H1 (cell line): Measurements from ENCODE around the gene ZNF644. TPM values are rescaled to one million over a fixed set of nuclear protein-coding genes. Genes with fewer than 3 reads are reported as not detected.

ENCODE experiments used
- CTCF ChIA-PET: fragments of 300-600 bp; sonication (Branson Sonifier 250); formaldehyde crosslinking; loops from one replicate; lab custom pipeline; 2021; ENCODE audit not compliant: partially characterized antibody; lab: Charles Lee
- POLR2A ChIA-PET: fragments of 300-600 bp; sonication (Branson Sonifier 250); formaldehyde crosslinking; loops from one replicate; lab custom pipeline; 2021; ENCODE audit warnings: inconsistent platforms; ENCODE audit not compliant: partially characterized antibody; lab: Charles Lee
- DNase-seq, 2 experiments: peaks; one replicate each; pipeline versions ENCODE4 v3.0.0 to v3.0.0-alpha.2; 2010 to 2022; ENCODE audit warnings: low spot score in 2 of 2, low read depth in 1 of 2, mixed read lengths in 1 of 2
- FAIRE-seq: peaks from 2 replicates; lab custom pipeline; 2011; peaks lifted over from hg19 to GRCh38; lab: Jason Lieb, UNC
- H2AFZ ChIP-seq: 2 replicates; pipeline ENCODE4 v1.8.1; 2012; ENCODE audit warnings: low read length, inconsistent platforms
- H2AK5ac ChIP-seq: 2 replicates; pipeline ENCODE4 v1.6.1; 2013; ENCODE audit warnings: low read depth, low read length
- H2BK120ac ChIP-seq: replicated peaks from 2 replicates; pipeline ENCODE3; 2013; ENCODE audit warnings: low read depth, low read length, inconsistent platforms
- H2BK12ac ChIP-seq: 2 replicates; pipeline ENCODE4 v1.6.1; 2013; ENCODE audit warnings: low read depth, low read length
- H2BK15ac ChIP-seq: 2 replicates; pipeline ENCODE4 v1.6.1; 2013; ENCODE audit warnings: low read length
- H2BK20ac ChIP-seq: 2 replicates; pipeline ENCODE4 v1.6.1; 2013; ENCODE audit warnings: low read length
- H2BK5ac ChIP-seq: 2 replicates; pipeline ENCODE4 v1.6.1; 2013; ENCODE audit warnings: low read depth, low read length
- H3K14ac ChIP-seq: 2 replicates; pipeline ENCODE4 v1.6.1; 2013; ENCODE audit warnings: inconsistent platforms; ENCODE audit not compliant: insufficient read length
- H3K18ac ChIP-seq: 2 replicates; pipeline ENCODE4 v1.6.1; 2013; ENCODE audit warnings: low read length; ENCODE audit errors: extremely low read depth
- H3K23ac ChIP-seq: 2 replicates; pipeline ENCODE4 v1.6.1; 2013; ENCODE audit warnings: inconsistent platforms; ENCODE audit not compliant: insufficient read length
- H3K23me2 ChIP-seq: 2 replicates; pipeline ENCODE4 v1.6.1; 2013; ENCODE audit warnings: low read depth, low read length
- H3K27ac ChIP-seq: 2 replicates; pipeline ENCODE4 v1.6.1; 2011; ENCODE audit warnings: low read depth, low read length, inconsistent platforms
- H3K27me3 ChIP-seq, 4 experiments: replicated peaks in 1 of 4; 1 replicate in 1 of 4; 2 replicates in 3 of 4; pipeline versions ENCODE4 v1.6.1 to v1.8.1; 2011 to 2013; ENCODE audit warnings: low read length in 3 of 4, mild to moderate bottlenecking in 3 of 4, inconsistent platforms in 2 of 4, mixed read lengths in 2 of 4, moderate library complexity in 1 of 4; ENCODE audit not compliant: control insufficient read depth in 3 of 4, insufficient read depth in 3 of 4; ENCODE audit errors: extremely low read depth in 1 of 4
- H3K36me3 ChIP-seq, 4 experiments: 2 replicates each; pipeline versions ENCODE4 v1.6.1 to v1.8.1; 2011 to 2013; ENCODE audit warnings: mild to moderate bottlenecking in 4 of 4, low read length in 3 of 4, moderate library complexity in 2 of 4, control low read depth in 1 of 4, inconsistent platforms in 1 of 4; ENCODE audit not compliant: insufficient read depth in 4 of 4, control insufficient read depth in 2 of 4
- H3K4ac ChIP-seq: replicated peaks from 2 replicates; pipeline ENCODE3; 2013; ENCODE audit warnings: low read length, low read depth, mixed read lengths, inconsistent platforms; ENCODE audit not compliant: insufficient read length
- H3K4me1 ChIP-seq, 4 experiments: replicated peaks in 1 of 4; 1 replicate in 1 of 4; 2 replicates in 3 of 4; pipeline versions ENCODE4 v1.6.1 to v1.8.1; 2011 to 2013; ENCODE audit warnings: low read length in 3 of 4, inconsistent platforms in 2 of 4, mixed read lengths in 1 of 4; ENCODE audit not compliant: insufficient read depth in 4 of 4, control insufficient read depth in 3 of 4
- H3K4me2 ChIP-seq, 2 experiments: 2 replicates each; pipeline versions ENCODE4 v1.6.1 to v1.8.1; 2011 to 2013; ENCODE audit warnings: low read depth in 2 of 2, low read length in 2 of 2, control low read depth in 1 of 2, inconsistent platforms in 1 of 2, mild to moderate bottlenecking in 1 of 2; ENCODE audit not compliant: insufficient read depth in 1 of 2
- H3K4me3 ChIP-seq, 4 experiments: fragments of 200-600, 300-600 bp in 1 of 4; sonication (generic), shearing (Covaris generic), sonication (Bioruptor Twin) in 1 of 4; 2 replicates each; pipeline versions ENCODE4 v1.5.1 to v1.8.1; 2011 to 2016; ENCODE audit warnings: low read length in 4 of 4, low read depth in 3 of 4, control low read depth in 2 of 4, inconsistent platforms in 2 of 4, mild to moderate bottlenecking in 2 of 4, mixed read lengths in 1 of 4, moderate library complexity in 1 of 4; ENCODE audit not compliant: insufficient read depth in 2 of 4; ENCODE audit errors: extremely low read depth in 1 of 4
- H3K56ac ChIP-seq: replicated peaks from 2 replicates; pipeline ENCODE3; 2013; ENCODE audit warnings: low read depth, mild to moderate bottlenecking, mixed read lengths, low read length, inconsistent platforms; ENCODE audit not compliant: insufficient read length
- H3K79me1 ChIP-seq: 2 replicates; pipeline ENCODE4 v1.6.1; 2013; ENCODE audit warnings: low read depth, low read length, control low read depth
- H3K79me2 ChIP-seq, 2 experiments: 2 replicates each; pipeline versions ENCODE4 v1.6.1 to v1.8.1; 2012 to 2013; ENCODE audit warnings: low read length in 2 of 2, mild to moderate bottlenecking in 2 of 2, inconsistent platforms in 1 of 2; ENCODE audit not compliant: insufficient read depth in 2 of 2, control insufficient read depth in 1 of 2
- H3K9ac ChIP-seq, 4 experiments: replicated peaks in 1 of 4; 1 replicate in 1 of 4; 2 replicates in 3 of 4; pipeline versions ENCODE4 v1.6.1 to v1.8.1; 2011 to 2013; ENCODE audit warnings: low read depth in 3 of 4, low read length in 3 of 4, control low read depth in 2 of 4, mild to moderate bottlenecking in 2 of 4, moderate library complexity in 2 of 4, inconsistent platforms in 1 of 4; ENCODE audit errors: extremely low read depth in 1 of 4
- H3K9me3 ChIP-seq, 2 experiments: 2 replicates each; pipeline versions ENCODE4 v1.6.1 to v1.8.1; 2012 to 2013; ENCODE audit warnings: mild to moderate bottlenecking in 2 of 2, moderate library complexity in 2 of 2, control low read depth in 1 of 2, inconsistent platforms in 1 of 2, low read depth in 1 of 2, low read length in 1 of 2, mixed read lengths in 1 of 2; ENCODE audit not compliant: insufficient read depth in 2 of 2
- H4K20me1 ChIP-seq, 2 experiments: replicated peaks in 1 of 2; 2 replicates each; pipeline versions ENCODE3 to v1.8.1; 2011 to 2013; ENCODE audit warnings: inconsistent platforms in 2 of 2, low read length in 2 of 2, mild to moderate bottlenecking in 1 of 2; ENCODE audit not compliant: insufficient read depth in 2 of 2, control insufficient read depth in 1 of 2
- H4K5ac ChIP-seq: 2 replicates; pipeline ENCODE4 v1.6.1; 2013; ENCODE audit warnings: low read length, low read depth, mixed read lengths, inconsistent platforms; ENCODE audit not compliant: insufficient read length
- H4K8ac ChIP-seq: 2 replicates; pipeline ENCODE4 v1.8.0; 2013; ENCODE audit warnings: mild to moderate bottlenecking, moderate library complexity, low read length, inconsistent platforms; ENCODE audit not compliant: insufficient read depth; ENCODE audit errors: extremely low read depth
- H4K91ac ChIP-seq: replicated peaks from 2 replicates; pipeline ENCODE3; 2013; ENCODE audit warnings: low read length, mixed read lengths, inconsistent platforms; ENCODE audit not compliant: insufficient read length
- ATF3 ChIP-seq: IDR thresholded peaks from 2 replicates; pipeline ENCODE4 v1.6.1; 2011; ENCODE audit warnings: low read depth, mild to moderate bottlenecking, low read length; ENCODE audit not compliant: insufficient read depth
- BRCA1 ChIP-seq: IDR thresholded peaks from 2 replicates; pipeline ENCODE4 v1.6.1; 2012; ENCODE audit warnings: low read depth, low read length, improper control_type of control experiment
- CBX5 ChIP-seq: fragments of 300-800, 300-1000 bp; sonication (generic); IDR thresholded peaks from 2 replicates; pipeline ENCODE4 v1.7.1; 2016; ENCODE audit warnings: antibody characterized with exemption, low read length, low read depth
- CHD1 ChIP-seq: IDR thresholded peaks from 2 replicates; pipeline ENCODE4 v1.6.1; 2012; ENCODE audit warnings: low read depth, low read length, improper control_type of control experiment
- CTCF ChIP-seq, 3 experiments: IDR thresholded peaks; 1 replicate in 2 of 3; 2 replicates in 1 of 3; pipeline versions ENCODE4 v1.5.1 to v1.6.1; 2011; ENCODE audit warnings: low read length in 3 of 3, mild to moderate bottlenecking in 3 of 3, inconsistent platforms in 2 of 3, low read depth in 1 of 3, moderate library complexity in 1 of 3; ENCODE audit not compliant: insufficient read depth in 1 of 3; ENCODE audit errors: control extremely low read depth in 1 of 3
- HDAC6 ChIP-seq: IDR thresholded peaks from one replicate; pipeline ENCODE4 v1.7.1; 2012; ENCODE audit warnings: low read depth, mild to moderate bottlenecking, inconsistent platforms, low read length, moderate library complexity
- RXRA ChIP-seq: IDR thresholded peaks from 2 replicates; pipeline ENCODE4 v1.6.1; 2011; ENCODE audit warnings: low read depth, mild to moderate bottlenecking, low read length, moderate library complexity; ENCODE audit not compliant: insufficient read depth
- SIN3A ChIP-seq, 2 experiments: IDR thresholded peaks in 1 of 2; conservative IDR thresholded peaks in 1 of 2; 2 replicates each; pipeline ENCODE4 v1.6.1; 2011 to 2012; ENCODE audit warnings: low read length in 2 of 2, improper control_type of control experiment in 1 of 2, low read depth in 1 of 2, mild to moderate bottlenecking in 1 of 2
- SIX5 ChIP-seq: IDR thresholded peaks from 2 replicates; pipeline ENCODE4 v1.6.1; 2011; ENCODE audit warnings: mild to moderate bottlenecking, low read depth, low read length
- USF2 ChIP-seq: IDR thresholded peaks from 2 replicates; pipeline ENCODE4 v1.6.1; 2011; ENCODE audit warnings: low read length, improper control_type of control experiment
- polyA plus RNA-seq, 7 experiments: library from polyadenylated mRNA; depleted of rRNA in 3 of 7; stranded (reverse) in 5 of 7; unstranded in 2 of 7; fragments of >200 nt in 5 of 7; fragments of 200-250 nt in 2 of 7; gene quantifications; 1 replicate in 5 of 7; 2 replicates in 1 of 7; 4 replicates in 1 of 7; pipeline versions ENCODE4 v1.2.1 to v1.2.3, GENCODE V29; 2011 to 2013; ENCODE audit warnings: missing spikeins in 2 of 7, mixed read lengths in 2 of 7
- total RNA-seq: library from RNA; stranded (reverse); fragmentation: NEBNext Ultra II Directional; extraction: Animal tissue kit (Norgen Biotek cat#: 25700); gene quantifications from 2 replicates; pipeline ENCODE4 v1.2.1, GENCODE V29; 2021

The ZNF644 gene
- total and polyA plus RNA-seq, 2 of the 8 experiments (the other 6 are each of a cell fraction or from before 2014, with no cell fraction given), result 14.5 to 93.5 TPM

GRCh38 chr1:90945287-90945686 is 76.5 kb downstream of the ZNF644 start:
- H3K14ac ChIP-seq, result no peak overlapping the region
- H2AK5ac ChIP-seq, result no peak overlapping the region
- H3K4me2 ChIP-seq, result no peak overlapping the region
- peaks cover 0 to 15% (median 3%) of the 10 kb centered on the region in 4 experiments; a peak in 4 of 8 replicates for H3K36me3 ChIP-seq
- ChIA-PET POLR2A (interaction anchor here (1.0 to 1.6 kb wide), 4 partner anchors 10 to 77 kb away, joined by 3 to 4 read pairs (median 3); partner anchors contain the start of gene ZNF644), CTCF (interaction anchor here (0.5 to 1.3 kb wide), 7 partner anchors 8 to 726 kb away, joined by 3 to 4 read pairs (median 3); no protein-coding TSS in a partner anchor)
- no peak overlapping the region for H2BK120ac ChIP-seq
- no peak for DNase-seq
- no peaks in the 10 kb centered on the region for H3K27me3 ChIP-seq
- H3K79me1 ChIP-seq, result no peaks in the 10 kb centered on the region
- no peak overlapping the region for H2BK15ac ChIP-seq
- H4K8ac ChIP-seq, result no peak overlapping the region
- H3K23me2 ChIP-seq, result no peaks in the 10 kb centered on the region
- H3K18ac ChIP-seq, result no peak overlapping the region
- H2BK12ac ChIP-seq, result no peak overlapping the region
- H3K27ac ChIP-seq, result no peak overlapping the region
- no peak overlapping the region for H2BK5ac ChIP-seq
- H4K20me1 ChIP-seq, result peaks cover 8 to 16% of the 10 kb centered on the region in 2 experiments
- H3K4me3 ChIP-seq, result no peak overlapping the region
- H3K79me2 ChIP-seq, result peaks cover 0 to 87% of the 10 kb centered on the region in 2 experiments; a peak in 3 of 4 replicates
- no peak for FAIRE-seq
- H3K4ac ChIP-seq, result no peak overlapping the region
- no peaks in the 10 kb centered on the region for H3K9me3 ChIP-seq
- no peak overlapping the region for H3K23ac ChIP-seq
- no peak overlapping the region for H4K5ac ChIP-seq
- no peak overlapping the region for H3K56ac ChIP-seq
- no peak overlapping the region for H3K9ac ChIP-seq
- H2AFZ ChIP-seq, result no peak overlapping the region
- no peak overlapping the region for H4K91ac ChIP-seq
- H2BK20ac ChIP-seq, result no peak overlapping the region
- H3K4me1 ChIP-seq, result no peaks in the 10 kb centered on the region; a peak in 2 of 7 replicates
- TF ChIP-seq CHD1, result no peak
- no peak for TF ChIP-seq CBX5
- no peak for TF ChIP-seq SIN3A (conservative IDR thresholded peaks at IDR 0.05 in 1 of 2, IDR thresholded peaks at IDR 0.05 in 1 of 2; ENCODE audit: low read depth in 1 of 2, low read length in 2 of 2)
- TF ChIP-seq USF2, result no peak
- TF ChIP-seq RXRA, result no peak
- no peak for TF ChIP-seq ATF3
- TF ChIP-seq BRCA1, result no peak
- no peak for TF ChIP-seq CTCF (IDR thresholded peaks at IDR 0.05; ENCODE audit: control extremely low read depth in 1 of 3, insufficient read depth in 1 of 3, low read depth in 1 of 3, low read length in 3 of 3)
- TF ChIP-seq HDAC6, result no peak
- TF ChIP-seq SIX5, result no peak
